Liver (tissue), 9 donors: Measurements from ENCODE around the gene ISOC1. TPM values are rescaled to one million over a fixed set of nuclear protein-coding genes. Genes with fewer than 3 reads are reported as not detected.

ENCODE experiments used
- DNase-seq: peaks from one replicate; pipeline ENCODE4 v3.0.0-alpha.2; 2017; ENCODE audit warnings: low spot score
- H3K27ac ChIP-seq, 2 donors: one replicate each; pipeline ENCODE4 v1.7.0; 2013; ENCODE audit warnings: inconsistent platforms in 2 of 2, low read length in 2 of 2, control low read depth in 1 of 2, low read depth in 1 of 2, mild to moderate bottlenecking in 1 of 2
- H3K27me3 ChIP-seq, 4 donors: one replicate each; pipeline versions ENCODE4 v1.6.1 to v1.7.0; 2013; ENCODE audit warnings: low read length in 3 of 4, inconsistent platforms in 1 of 4, mild to moderate bottlenecking in 1 of 4, moderate library complexity in 1 of 4; ENCODE audit not compliant: control insufficient read depth in 4 of 4, insufficient read depth in 4 of 4
- H3K36me3 ChIP-seq, 4 donors: one replicate each; pipeline versions ENCODE4 v1.6.1 to v1.7.0; 2013; ENCODE audit warnings: low read length in 3 of 4, mild to moderate bottlenecking in 3 of 4, low read depth in 1 of 4, moderate library complexity in 1 of 4; ENCODE audit not compliant: control insufficient read depth in 4 of 4, insufficient read depth in 3 of 4
- H3K4me1 ChIP-seq, 4 donors: one replicate each; pipeline versions ENCODE4 v1.6.1 to v1.7.0; 2013; ENCODE audit warnings: low read length in 3 of 4, mild to moderate bottlenecking in 3 of 4, moderate library complexity in 1 of 4; ENCODE audit not compliant: control insufficient read depth in 4 of 4, insufficient read depth in 4 of 4
- H3K4me3 ChIP-seq, 3 donors: one replicate each; pipeline versions ENCODE4 v1.6.1 to v1.7.0; 2013; ENCODE audit warnings: low read length in 3 of 3, control low read depth in 1 of 3, low read depth in 1 of 3, mild to moderate bottlenecking in 1 of 3
- H3K9ac ChIP-seq, 2 donors: one replicate each; pipeline ENCODE4 v1.7.0; 2013; ENCODE audit warnings: low read length in 2 of 2, mild to moderate bottlenecking in 2 of 2, moderate library complexity in 2 of 2, control low read depth in 1 of 2, low read depth in 1 of 2
- H3K9me3 ChIP-seq, 4 donors: one replicate each; pipeline versions ENCODE4 v1.6.1 to v1.7.0; 2013; ENCODE audit warnings: low read length in 3 of 4; ENCODE audit not compliant: control insufficient read depth in 4 of 4
- EGR1 ChIP-seq, 2 donors: IDR thresholded peaks; 2 replicates each; pipeline ENCODE4 v1.6.1; 2016 to 2018; ENCODE audit warnings: antibody characterized with exemption in 2 of 2, low read depth in 2 of 2
- FOXA1 ChIP-seq: IDR thresholded peaks from 2 replicates; pipeline ENCODE4 v1.6.1; 2016; ENCODE audit warnings: antibody characterized with exemption
- FOXA2 ChIP-seq: IDR thresholded peaks from 2 replicates; pipeline ENCODE4 v1.6.1; 2016; ENCODE audit warnings: antibody characterized with exemption
- GABPA ChIP-seq, 2 donors: IDR thresholded peaks in 1 of 2; conservative IDR thresholded peaks in 1 of 2; 2 replicates each; pipeline ENCODE4 v1.6.1; 2016; ENCODE audit warnings: antibody characterized with exemption in 2 of 2, mild to moderate bottlenecking in 1 of 2, moderate library complexity in 1 of 2
- HNF4A ChIP-seq, 2 donors: conservative IDR thresholded peaks; 2 replicates each; pipeline ENCODE4 v1.6.1; 2016; ENCODE audit warnings: antibody characterized with exemption in 2 of 2, mild to moderate bottlenecking in 2 of 2
- HNF4G ChIP-seq: IDR thresholded peaks from 2 replicates; pipeline ENCODE4 v1.6.1; 2016; ENCODE audit warnings: antibody characterized with exemption
- JUND ChIP-seq, 2 donors: IDR thresholded peaks; 2 replicates each; pipeline ENCODE4 v1.6.1; 2016; ENCODE audit warnings: antibody characterized with exemption in 2 of 2
- NR2F2 ChIP-seq: IDR thresholded peaks from 2 replicates; pipeline ENCODE4 v1.6.1; 2016; ENCODE audit warnings: antibody characterized with exemption
- RAD21 ChIP-seq, 2 donors: IDR thresholded peaks; 2 replicates each; pipeline ENCODE4 v1.6.1; 2016; ENCODE audit warnings: antibody characterized with exemption in 2 of 2, mild to moderate bottlenecking in 2 of 2
- RXRA ChIP-seq, 2 donors: IDR thresholded peaks; 2 replicates each; pipeline ENCODE4 v1.6.1; 2017 to 2018; ENCODE audit warnings: antibody characterized with exemption in 2 of 2, mild to moderate bottlenecking in 1 of 2
- SP1 ChIP-seq: IDR thresholded peaks from 2 replicates; pipeline ENCODE4 v1.6.1; 2018; ENCODE audit warnings: antibody characterized with exemption, mild to moderate bottlenecking
- TAF1 ChIP-seq: conservative IDR thresholded peaks from 2 replicates; pipeline ENCODE4 v1.6.1; 2016; ENCODE audit warnings: antibody characterized with exemption, mild to moderate bottlenecking
- YY1 ChIP-seq: IDR thresholded peaks from 2 replicates; pipeline ENCODE4 v1.6.1; 2016; ENCODE audit warnings: antibody characterized with exemption, mild to moderate bottlenecking
- polyA plus RNA-seq, 2 donors: library from polyadenylated mRNA; stranded (reverse) in 1 of 2; unstranded in 1 of 2; fragments of 200-250 nt in 1 of 2; fragments of >200 nt in 1 of 2; fragmentation: Nextera tagmentation in 1 of 2; extraction: Ambion mirVana in 1 of 2; gene quantifications; one replicate each; pipeline versions ENCODE4 v1.2.1 to v1.2.3, GENCODE V29; 2013 to 2015
- total RNA-seq, 2 donors: library from RNA; depleted of rRNA; stranded (reverse); fragments of >200 nt; gene quantifications; one replicate each; pipeline ENCODE4 v1.2.3, GENCODE V29; 2014
- TF ChIP-seq, protein P1 (sequence below): IDR thresholded peaks from 2 replicates; pipeline ENCODE4 v1.6.1; 2016; ENCODE audit warnings: antibody characterized with exemption
- TF ChIP-seq, protein P2 (sequence below): IDR thresholded peaks from 2 replicates; pipeline ENCODE4 v1.6.1; 2016; ENCODE audit warnings: antibody characterized with exemption
- TF ChIP-seq, protein P3 (sequence below): IDR thresholded peaks from 2 replicates; pipeline ENCODE4 v1.6.1; 2016; ENCODE audit warnings: antibody characterized with exemption
- TF ChIP-seq, protein P4 (sequence below): fragments of 150-350 bp; IDR thresholded peaks from 2 replicates; pipeline ENCODE4 v1.5.1; 2017; ENCODE audit warnings: improper control_type of control experiment, low read depth, low read length; ENCODE audit not compliant: missing input control
- donor health status: healthy.
- donor health status: healthy.
- donor health status: healthy.
- donor health status: healthy.
- donor health status: healthy.

The ISOC1 gene
- total and polyA plus RNA-seq, 4 donors: 34.1 to 52.9 (median 41.8) TPM

DNA sequence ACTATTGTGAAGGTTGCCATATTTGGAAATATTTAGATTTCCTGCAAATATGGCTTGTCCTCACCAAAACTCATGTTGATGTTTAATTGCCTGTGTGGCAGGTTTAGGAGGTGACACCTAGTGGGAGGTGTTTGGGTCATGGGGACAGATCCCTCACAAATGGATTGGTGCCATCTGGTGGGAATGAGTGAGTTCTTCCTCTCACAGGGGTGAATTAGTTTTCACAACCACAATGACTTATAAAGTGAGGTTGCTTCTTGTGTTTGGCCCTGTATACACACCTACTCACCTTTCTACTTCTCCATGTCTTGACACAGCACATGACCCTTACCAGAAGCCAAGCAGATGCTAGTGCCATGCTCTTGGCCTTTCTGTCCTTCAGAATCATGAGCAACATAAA lies 41.1 kb downstream of the ISOC1 start:
- H3K4me3 ChIP-seq: no peak overlapping the region

DNA sequence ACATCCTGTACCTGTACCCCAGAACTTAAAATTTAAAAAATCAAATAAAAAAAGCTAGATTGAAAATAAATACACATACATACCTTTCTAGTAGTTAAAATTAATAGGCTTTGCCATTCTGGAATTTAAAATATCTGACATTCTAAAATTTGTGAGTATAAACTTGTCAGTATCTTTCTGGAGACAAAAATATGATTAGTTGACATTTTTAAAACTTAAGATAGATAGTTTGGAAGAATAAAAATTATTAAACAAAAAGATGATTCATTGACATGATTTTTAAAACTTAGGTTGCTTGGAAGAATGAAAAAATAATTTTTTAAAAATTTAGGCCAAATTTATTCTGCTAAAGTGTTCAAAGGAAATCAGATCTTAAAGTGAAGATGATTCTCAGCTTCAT lies 43.1 kb downstream of the ISOC1 start:
- Histone ChIP-seq H3K4me3 (no peak overlapping the region), H3K27me3 (no peaks in the 10 kb centered on the region), H3K27ac (no peak overlapping the region), H3K9ac (no peak overlapping the region), H3K36me3 (no peaks in the 10 kb centered on the region), H3K4me1 (peaks cover 0 to 6% (median 1%) of the 10 kb centered on the region in 4 donors), H3K9me3 (no peaks in the 10 kb centered on the region)
- no peak for DNase-seq
- TF ChIP-seq HNF4G (no peak), RAD21 (IDR thresholded peaks at IDR 0.05) (no peak), FOXA2 (no peak), GABPA (IDR thresholded peaks at IDR 0.05 in 1 of 2, conservative IDR thresholded peaks at IDR 0.05 in 1 of 2) (no peak), RXRA (IDR thresholded peaks at IDR 0.05) (no peak), TAF1 (no peak), JUND (IDR thresholded peaks at IDR 0.05) (no peak), NR2F2 (no peak), EGR1 (IDR thresholded peaks at IDR 0.05; ENCODE audit: low read depth in 2 of 2) (no peak), FOXA1 (no peak), YY1 (no peak)
- TF ChIP-seq, protein P1, sequence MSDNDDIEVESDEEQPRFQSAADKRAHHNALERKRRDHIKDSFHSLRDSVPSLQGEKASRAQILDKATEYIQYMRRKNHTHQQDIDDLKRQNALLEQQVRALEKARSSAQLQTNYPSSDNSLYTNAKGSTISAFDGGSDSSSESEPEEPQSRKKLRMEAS: no peak
- TF ChIP-seq, protein P2, sequence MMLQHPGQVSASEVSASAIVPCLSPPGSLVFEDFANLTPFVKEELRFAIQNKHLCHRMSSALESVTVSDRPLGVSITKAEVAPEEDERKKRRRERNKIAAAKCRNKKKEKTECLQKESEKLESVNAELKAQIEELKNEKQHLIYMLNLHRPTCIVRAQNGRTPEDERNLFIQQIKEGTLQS: no peak
- TF ChIP-seq, protein P3, sequence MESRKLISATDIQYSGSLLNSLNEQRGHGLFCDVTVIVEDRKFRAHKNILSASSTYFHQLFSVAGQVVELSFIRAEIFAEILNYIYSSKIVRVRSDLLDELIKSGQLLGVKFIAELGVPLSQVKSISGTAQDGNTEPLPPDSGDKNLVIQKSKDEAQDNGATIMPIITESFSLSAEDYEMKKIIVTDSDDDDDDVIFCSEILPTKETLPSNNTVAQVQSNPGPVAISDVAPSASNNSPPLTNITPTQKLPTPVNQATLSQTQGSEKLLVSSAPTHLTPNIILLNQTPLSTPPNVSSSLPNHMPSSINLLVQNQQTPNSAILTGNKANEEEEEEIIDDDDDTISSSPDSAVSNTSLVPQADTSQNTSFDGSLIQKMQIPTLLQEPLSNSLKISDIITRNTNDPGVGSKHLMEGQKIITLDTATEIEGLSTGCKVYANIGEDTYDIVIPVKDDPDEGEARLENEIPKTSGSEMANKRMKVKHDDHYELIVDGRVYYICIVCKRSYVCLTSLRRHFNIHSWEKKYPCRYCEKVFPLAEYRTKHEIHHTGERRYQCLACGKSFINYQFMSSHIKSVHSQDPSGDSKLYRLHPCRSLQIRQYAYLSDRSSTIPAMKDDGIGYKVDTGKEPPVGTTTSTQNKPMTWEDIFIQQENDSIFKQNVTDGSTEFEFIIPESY: no peak
- TF ChIP-seq, protein P4, sequence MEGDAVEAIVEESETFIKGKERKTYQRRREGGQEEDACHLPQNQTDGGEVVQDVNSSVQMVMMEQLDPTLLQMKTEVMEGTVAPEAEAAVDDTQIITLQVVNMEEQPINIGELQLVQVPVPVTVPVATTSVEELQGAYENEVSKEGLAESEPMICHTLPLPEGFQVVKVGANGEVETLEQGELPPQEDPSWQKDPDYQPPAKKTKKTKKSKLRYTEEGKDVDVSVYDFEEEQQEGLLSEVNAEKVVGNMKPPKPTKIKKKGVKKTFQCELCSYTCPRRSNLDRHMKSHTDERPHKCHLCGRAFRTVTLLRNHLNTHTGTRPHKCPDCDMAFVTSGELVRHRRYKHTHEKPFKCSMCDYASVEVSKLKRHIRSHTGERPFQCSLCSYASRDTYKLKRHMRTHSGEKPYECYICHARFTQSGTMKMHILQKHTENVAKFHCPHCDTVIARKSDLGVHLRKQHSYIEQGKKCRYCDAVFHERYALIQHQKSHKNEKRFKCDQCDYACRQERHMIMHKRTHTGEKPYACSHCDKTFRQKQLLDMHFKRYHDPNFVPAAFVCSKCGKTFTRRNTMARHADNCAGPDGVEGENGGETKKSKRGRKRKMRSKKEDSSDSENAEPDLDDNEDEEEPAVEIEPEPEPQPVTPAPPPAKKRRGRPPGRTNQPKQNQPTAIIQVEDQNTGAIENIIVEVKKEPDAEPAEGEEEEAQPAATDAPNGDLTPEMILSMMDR: no peak

More for the DNA sequence above, 41.1 kb downstream of the ISOC1 start:
- no peaks in the 10 kb centered on the region for H3K9me3 ChIP-seq
- H3K9ac ChIP-seq: no peak overlapping the region
- no peaks in the 10 kb centered on the region for H3K27me3 ChIP-seq
- H3K4me1 ChIP-seq: peaks cover 0 to 6% (median 1%) of the 10 kb centered on the region in 4 donors
- H3K27ac ChIP-seq: no peak overlapping the region
- DNase-seq: no peak
- TF ChIP-seq SP1: no peak
- TF ChIP-seq HNF4A (conservative IDR thresholded peaks at IDR 0.05): no peak
- TF ChIP-seq, protein P4: no peak
- TF ChIP-seq, protein P3: no peak
- no peak for TF ChIP-seq TAF1
- TF ChIP-seq, protein P1: no peak
- TF ChIP-seq RAD21 (IDR thresholded peaks at IDR 0.05): no peak
- TF ChIP-seq HNF4G: no peak
- TF ChIP-seq FOXA2: no peak
- TF ChIP-seq RXRA (IDR thresholded peaks at IDR 0.05): no peak
- TF ChIP-seq NR2F2: no peak
- TF ChIP-seq GABPA (IDR thresholded peaks at IDR 0.05 in 1 of 2, conservative IDR thresholded peaks at IDR 0.05 in 1 of 2): no peak
- TF ChIP-seq, protein P2: no peak
- H3K36me3 ChIP-seq: no peaks in the 10 kb centered on the region
